NK-92 (cell line): Measurements from ENCODE around the gene SLC16A3.

ENCODE experiments used
- DNase-seq: peaks from one replicate; lab custom pipeline; 2025; ENCODE audit not compliant: unreplicated experiment; lab: John Stamatoyannopoulos, UW

The SLC16A3 gene

DNA sequence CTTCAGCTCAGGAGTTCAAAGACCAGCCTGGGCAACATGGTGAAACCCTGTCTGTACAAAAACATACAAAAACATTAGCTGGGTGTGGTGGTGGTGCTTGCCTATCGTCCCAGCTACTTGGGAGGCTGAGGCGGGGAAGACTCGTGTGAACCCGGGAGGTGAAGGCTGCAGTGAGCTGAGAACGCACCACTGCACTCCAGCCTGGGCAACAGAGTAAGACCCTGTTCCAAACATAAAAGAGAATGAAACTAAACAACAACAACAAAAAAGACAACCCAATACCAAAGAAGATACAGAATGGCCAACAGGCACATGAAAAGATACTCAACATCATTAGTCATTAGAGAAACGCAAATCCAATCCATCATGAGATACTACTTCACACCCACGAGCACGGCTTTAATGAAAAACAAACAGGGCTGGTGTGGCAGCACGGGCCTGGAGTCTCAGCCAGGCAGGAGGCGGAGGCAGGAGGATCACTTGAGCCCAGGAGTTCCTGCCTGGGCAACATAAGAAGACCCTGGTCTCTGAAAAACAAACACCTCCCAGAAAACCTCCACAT is 7.4 kb upstream of the SLC16A3 start:
- DNase-seq, result no peak

DNA sequence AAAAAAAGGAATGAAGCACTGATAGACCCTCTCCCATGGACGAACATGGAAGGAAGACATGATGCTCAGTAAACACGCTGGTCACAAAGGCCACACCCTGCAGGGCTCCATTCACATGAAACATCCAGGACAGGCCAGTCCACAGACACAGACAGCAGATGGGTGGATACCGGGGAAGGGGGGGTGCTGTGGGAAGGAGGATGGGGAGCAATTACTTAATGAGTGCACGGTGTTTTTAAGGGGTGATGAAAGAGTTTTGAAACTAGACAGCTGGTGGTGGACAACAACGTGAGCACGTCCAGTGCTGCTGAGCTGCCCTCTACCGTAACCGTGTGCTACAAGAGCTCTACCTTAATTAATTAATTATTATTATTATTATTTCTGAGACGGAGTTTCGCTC is 6.0 kb upstream of the SLC16A3 start:
- DNase-seq, result no peak

DNA sequence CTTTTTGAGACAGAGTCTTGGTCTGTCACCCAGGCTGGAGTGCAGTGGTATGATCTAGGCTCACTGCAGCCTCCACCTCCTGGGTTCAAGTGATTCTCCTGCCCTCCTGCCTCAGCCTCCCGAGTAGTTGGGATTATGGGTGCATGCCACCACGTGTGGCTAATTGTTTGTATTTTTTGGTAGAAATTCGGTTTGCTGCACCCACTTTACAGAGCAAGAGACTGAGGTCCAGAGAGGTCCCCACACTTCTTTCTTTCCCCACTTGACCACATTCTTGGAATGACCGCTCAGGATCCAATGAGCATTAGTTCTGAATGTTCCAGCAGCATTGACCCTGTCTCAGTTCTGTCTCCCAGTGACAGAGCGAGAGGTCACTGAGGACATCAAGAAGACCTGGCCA is 5.3 kb upstream of the SLC16A3 start:
- DNase-seq, result no peak

DNA sequence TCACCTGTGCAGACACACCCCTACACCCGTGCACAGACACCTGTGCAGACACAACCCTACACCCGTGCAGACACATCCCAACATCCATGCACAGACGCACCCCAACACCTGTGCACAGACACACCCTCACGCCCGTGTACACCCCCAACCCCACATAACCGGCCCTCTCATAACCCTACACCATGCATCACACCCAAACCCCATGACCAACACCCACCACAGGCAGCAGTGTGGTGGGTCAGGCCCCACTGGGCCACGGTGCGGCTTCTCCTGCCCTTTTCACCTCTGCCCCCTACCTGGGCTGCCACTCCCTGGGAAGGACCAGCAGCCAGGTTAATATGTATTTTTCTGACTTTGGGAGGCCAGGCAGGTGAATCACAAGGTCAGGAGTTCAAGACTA is 4.2 kb upstream of the SLC16A3 start:
- DNase-seq, result no peak

DNA sequence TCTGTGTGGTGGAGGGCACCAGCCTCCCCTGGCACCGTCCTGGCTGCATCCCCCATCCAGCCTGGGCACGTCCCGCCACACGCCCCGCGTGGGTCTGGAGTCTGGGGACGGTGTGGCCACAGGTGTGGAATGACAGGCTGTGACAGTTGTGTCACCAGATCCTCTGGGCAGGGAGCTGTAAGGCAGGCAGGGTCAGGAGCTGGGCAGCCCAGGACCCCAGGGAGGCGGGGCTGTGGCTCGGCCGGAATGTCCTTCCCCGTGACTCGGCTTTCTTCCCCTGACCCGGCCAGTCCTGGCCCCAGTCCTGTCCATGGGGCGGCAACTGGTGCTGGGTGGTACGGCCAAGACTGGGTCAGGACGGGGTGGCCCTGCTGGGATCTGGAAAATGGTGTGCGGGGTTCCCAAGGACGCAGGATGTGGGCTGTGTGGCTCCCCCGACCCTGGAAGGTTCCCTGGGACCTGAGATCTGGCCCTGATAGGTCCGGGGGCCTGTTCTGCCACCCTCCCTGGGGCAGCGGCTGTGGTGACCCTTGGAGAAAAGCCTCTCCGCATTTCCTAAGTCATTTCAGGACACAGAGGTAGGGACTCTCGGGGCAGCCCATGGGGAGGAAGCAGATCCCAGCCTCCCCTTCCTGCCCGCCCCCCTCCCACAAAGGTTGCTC is 3.3 kb upstream of the SLC16A3 start:
- no peak for DNase-seq

DNA sequence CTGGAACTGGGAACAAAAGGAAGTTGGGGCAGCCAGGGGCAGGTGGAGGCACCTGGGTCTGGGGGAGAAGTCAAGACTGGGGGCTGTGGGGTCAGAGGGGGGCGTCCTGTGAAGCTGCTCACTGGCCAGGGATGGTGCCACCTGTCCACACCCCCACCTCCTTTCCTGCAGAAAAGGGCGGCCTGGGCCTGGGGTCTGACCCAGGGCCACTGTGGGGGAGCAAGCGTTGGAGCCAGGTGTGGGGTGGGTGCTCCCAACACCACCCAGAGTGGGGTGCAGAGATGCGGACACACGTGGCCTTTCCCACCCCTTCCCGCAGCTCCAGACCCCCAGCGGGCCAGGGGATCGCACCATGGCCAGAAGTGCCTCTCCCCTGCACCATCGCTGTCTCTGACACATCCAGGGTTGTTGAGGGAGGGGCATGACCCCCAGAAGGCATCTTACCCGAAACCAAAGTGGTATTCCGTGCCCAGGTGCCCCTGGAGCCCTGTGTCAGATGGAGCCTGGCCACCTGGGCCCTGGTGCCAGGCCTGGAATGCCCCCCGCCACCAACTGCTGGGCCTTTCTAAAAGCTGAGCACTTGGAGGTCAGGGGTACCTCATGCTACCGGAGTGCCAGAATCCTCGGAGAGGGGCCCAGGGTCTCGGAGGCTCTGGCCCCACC is 2.6 kb upstream of the SLC16A3 start:
- DNase-seq, result no peak

- DNase-seq, result no peak
These were observed 1.8 kb upstream of the SLC16A3 start for GRCh38 chr17:82226809-82227628.

GRCh38 chr17:82227629-82228277 is 1.1 kb upstream of the SLC16A3 start:
- no peak for DNase-seq

DNA sequence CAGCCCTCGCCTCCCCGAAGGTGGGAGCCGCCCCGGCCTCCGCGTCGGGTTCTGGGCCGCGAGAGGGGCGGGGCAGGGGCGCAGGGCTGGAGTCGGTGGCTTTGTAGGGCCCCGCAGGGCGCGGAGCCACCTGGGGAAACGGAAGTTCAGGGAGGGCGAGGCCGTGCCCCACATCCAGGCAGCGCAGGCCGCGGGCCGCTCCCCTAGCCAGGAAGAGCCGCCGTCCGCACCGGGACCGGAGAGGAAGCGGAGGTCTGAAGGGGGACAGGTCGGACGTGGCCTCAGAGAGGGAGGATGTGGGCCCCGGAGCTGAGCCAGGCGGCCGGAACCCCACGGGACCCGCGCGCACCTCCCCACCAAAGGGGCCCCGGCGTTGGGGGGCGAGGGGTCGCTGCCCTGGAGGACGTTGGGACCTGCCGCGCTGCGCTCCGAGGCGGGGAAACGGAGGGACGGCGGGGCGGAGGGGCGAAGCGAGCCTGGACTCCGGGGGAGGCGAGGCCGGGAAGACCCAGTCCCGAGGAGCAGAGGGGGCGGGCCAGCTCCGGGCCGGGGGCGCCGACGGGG is 482 bp upstream of the SLC16A3 start:
- DNase-seq, result no peak

GRCh38 chr17:82229698-82230608 is 1.1 kb downstream of the SLC16A3 start:
- DNase-seq, result no peak

DNA sequence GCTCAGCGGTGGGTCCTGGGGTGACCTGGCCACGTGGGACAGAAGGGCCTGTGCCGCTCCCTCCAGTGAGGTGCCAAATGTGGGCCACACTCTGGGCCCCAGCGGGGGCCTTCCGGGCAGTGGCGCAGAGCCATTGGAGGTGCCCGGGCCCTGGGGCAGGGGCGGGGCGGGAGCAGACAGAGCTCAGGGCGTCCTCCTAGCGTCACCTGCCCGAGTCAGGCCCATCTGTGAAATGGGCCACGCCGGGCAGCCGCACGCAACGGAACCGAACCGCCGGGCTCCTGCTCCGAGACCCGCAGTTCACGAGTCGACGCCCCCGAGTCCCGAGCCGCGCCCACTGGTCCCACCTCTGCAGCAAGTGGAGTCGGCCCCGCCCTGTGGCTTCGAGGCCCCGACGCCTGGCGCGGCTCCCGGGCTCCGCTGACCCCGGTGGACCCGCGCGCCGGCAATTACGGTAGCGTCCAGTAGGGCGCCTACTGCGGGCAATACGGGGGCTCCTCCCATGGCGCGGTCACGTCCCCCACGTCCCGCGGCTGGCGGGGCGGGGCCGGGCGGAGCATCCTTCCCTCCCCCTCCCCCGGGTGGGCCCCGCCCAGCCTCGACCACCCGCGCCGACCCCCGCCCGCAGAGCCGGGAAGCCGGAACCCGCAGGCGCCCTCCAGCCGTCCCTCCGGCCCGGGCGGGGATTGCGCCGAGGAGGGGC is 1.9 kb downstream of the SLC16A3 start:
- DNase-seq, result no peak

DNA sequence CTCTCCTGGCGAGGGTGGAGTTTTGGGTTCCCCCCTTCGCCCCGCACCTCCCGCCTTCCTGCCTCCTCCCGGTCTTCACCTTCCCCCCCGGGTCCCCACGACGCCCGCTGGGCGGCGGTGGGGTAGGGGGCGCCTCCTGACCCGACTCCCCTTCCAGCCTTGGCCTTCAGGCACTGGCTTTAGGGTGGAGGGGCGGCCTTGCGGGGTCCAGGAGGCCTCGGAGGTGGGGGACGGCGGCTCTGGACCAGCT is 2.4 kb downstream of the SLC16A3 start:
- no peak for DNase-seq

DNA sequence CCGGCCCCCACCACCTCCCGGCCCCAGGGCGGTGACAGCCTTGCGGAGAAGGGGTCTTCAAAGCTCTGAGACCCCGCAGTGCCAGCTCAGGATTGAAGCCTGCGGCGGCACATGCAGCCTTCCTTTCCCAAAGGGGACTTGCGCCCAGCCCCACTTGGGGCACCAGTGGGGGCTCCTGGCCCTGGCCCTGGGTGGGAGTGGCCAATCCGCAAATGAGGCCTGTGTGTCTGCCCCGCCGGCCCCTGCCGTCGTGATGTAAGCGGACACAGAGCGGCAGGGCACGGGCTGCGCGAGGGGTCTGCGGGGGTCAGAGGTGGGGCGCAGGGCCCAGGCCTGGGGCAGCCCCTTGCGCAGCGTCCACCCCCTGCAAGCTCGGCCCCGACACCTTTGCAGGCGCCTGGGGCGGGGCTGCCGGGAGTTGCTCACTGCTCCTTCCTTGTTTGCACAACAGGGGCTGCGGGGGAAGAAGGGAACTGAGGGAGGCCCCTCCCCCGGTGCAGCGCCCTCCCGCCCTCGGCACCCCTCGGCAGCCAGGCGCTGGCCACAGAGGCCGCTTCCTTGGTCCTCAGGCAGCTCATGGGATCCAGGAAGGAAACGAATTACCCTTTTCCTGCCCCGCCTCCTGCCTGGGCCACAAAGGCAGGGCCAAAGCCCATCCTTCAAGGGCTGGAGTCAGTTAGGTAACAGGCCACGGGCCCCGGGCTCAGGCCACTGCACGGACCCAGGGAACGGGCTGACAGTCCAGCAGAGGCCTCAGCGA is 2.9 kb downstream of the SLC16A3 start:
- no peak for DNase-seq

- DNase-seq, result no peak
These were observed 3.5 kb downstream of the SLC16A3 start for GRCh38 chr17:82232322-82232820.

GRCh38 chr17:82232876-82233785 is 4.3 kb downstream of the SLC16A3 start:
- no peak for DNase-seq

- no peak for DNase-seq
These were observed 5.6 kb downstream of the SLC16A3 start for GRCh38 chr17:82234211-82235055.
